ENCODE measurements around the gene ANK2. TPM values are rescaled to one million over a fixed set of nuclear protein-coding genes. Genes with fewer than 3 reads are reported as not detected.

Gene ANK2
- total RNA-seq, 2 experiments from 2014 or later = 0.38 to 4.0 TPM

- CTCF ChIA-PET (ENCODE audit: unreplicated experiment) = no interaction called here
- DNase-seq (ENCODE audit: low spot score) = no peak
- no peak overlapping the region for H3K27ac ChIP-seq (ENCODE audit: low read depth, low read length, poor library complexity, severe bottlenecking)
Observed at GRCh38 chr4:113347245-113347644, 297.8 kb downstream of the ANK2 start.

GRCh38 chr4:113349430-113349829, 300.0 kb downstream of the ANK2 start:
- H3K36me3 ChIP-seq (ENCODE audit: insufficient read depth, low read length) = no peaks in the 10 kb centered on the region
- no peaks in the 10 kb centered on the region for H3K79me2 ChIP-seq (ENCODE audit: insufficient read depth, low read depth, low read length)
- BruUV-seq (replicated peaks) = no TSS peak
- H3K27ac ChIP-seq (ENCODE audit: low read depth, low read length, poor library complexity, severe bottlenecking) = no peak overlapping the region
- H3K4me2 ChIP-seq (ENCODE audit: low read length) = no peak overlapping the region
- no peaks in the 10 kb centered on the region for H3K4me1 ChIP-seq (ENCODE audit: insufficient read depth, low read length, poor library complexity, severe bottlenecking)
- H3K9me2 ChIP-seq (ENCODE audit: insufficient read depth, low read length) = no peaks in the 10 kb centered on the region
- H2AFZ ChIP-seq (ENCODE audit: low read length) = no peak overlapping the region
- POLR2A ChIA-PET = no interaction called here
- no peaks in the 10 kb centered on the region for H3K9me3 ChIP-seq (ENCODE audit: low read length)
- no peak for DNase-seq (ENCODE audit: low spot score)
- CTCF ChIA-PET (ENCODE audit: unreplicated experiment) = no interaction called here
- TF ChIP-seq EZH2phosphoT487 (IDR thresholded peaks at IDR 0.05; ENCODE audit: borderline replicate concordance, low read depth, low read length) (no peak), CTCF (conservative IDR thresholded peaks at IDR 0.05; ENCODE audit: low read length) (no peak)
- H4K20me1 ChIP-seq (ENCODE audit: insufficient read depth, low read length) = no peaks in the 10 kb centered on the region
- intact Hi-C loops (cut with micrococcal nuclease; ENCODE audit: unreplicated experiment) = no loop called here
- no peak overlapping the region for H3K4me3 ChIP-seq (ENCODE audit: low read depth, low read length, poor library complexity, severe bottlenecking)

More at GRCh38 chr4:113347245-113347644, 297.8 kb downstream of the ANK2 start:
- POLR2A ChIA-PET = interaction anchor here (0.6 to 1.0 kb wide), 3 partner anchors 9 to 302 kb away, joined by 3 to 4 read pairs (median 3); no protein-coding TSS in a partner anchor
- no peaks in the 10 kb centered on the region for H3K4me1 ChIP-seq (ENCODE audit: insufficient read depth, low read length, poor library complexity, severe bottlenecking)
- no peaks in the 10 kb centered on the region for H4K20me1 ChIP-seq (ENCODE audit: insufficient read depth, low read length)
- H3K4me3 ChIP-seq (ENCODE audit: low read depth, low read length, poor library complexity, severe bottlenecking) = no peak overlapping the region
- no peak for TF ChIP-seq EZH2phosphoT487 (IDR thresholded peaks at IDR 0.05; ENCODE audit: borderline replicate concordance, low read depth, low read length)
- no peak for TF ChIP-seq CTCF (conservative IDR thresholded peaks at IDR 0.05; ENCODE audit: low read length)
- H3K9me3 ChIP-seq (ENCODE audit: low read length) = no peaks in the 10 kb centered on the region
- H2AFZ ChIP-seq (ENCODE audit: low read length) = no peak overlapping the region
- no TSS peak for BruUV-seq (replicated peaks)
- no peaks in the 10 kb centered on the region for H3K79me2 ChIP-seq (ENCODE audit: insufficient read depth, low read depth, low read length)
- no peaks in the 10 kb centered on the region for H3K36me3 ChIP-seq (ENCODE audit: insufficient read depth, low read length)
- H3K4me2 ChIP-seq (ENCODE audit: low read length) = no peak overlapping the region
- no peaks in the 10 kb centered on the region for H3K9me2 ChIP-seq (ENCODE audit: insufficient read depth, low read length)
- intact Hi-C loops (cut with micrococcal nuclease; ENCODE audit: unreplicated experiment) = no loop called here

DNA sequence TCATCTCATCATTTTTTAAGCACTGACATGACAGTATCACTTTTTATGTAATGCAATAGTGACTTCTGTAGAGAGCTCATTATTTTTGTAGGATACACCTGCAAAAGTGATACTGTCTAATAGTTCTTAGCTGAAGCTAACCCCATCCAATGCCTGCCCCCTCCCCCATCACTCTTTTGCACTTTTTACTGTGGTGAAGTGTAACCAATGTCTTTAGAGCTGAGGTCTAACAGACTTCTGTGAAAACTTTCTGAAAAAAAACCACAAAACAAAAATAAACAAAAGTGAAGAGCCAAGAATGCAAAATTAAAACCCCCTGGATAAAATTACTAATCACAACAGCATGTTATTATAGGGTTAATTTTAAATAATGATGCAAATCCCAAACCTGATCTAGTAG, 301.1 kb downstream of the ANK2 start:
- no peaks in the 10 kb centered on the region for H3K4me1 ChIP-seq (ENCODE audit: insufficient read depth, low read length, poor library complexity, severe bottlenecking)
- H4K20me1 ChIP-seq (ENCODE audit: insufficient read depth, low read length) = no peaks in the 10 kb centered on the region
- H3K36me3 ChIP-seq (ENCODE audit: insufficient read depth, low read length) = no peaks in the 10 kb centered on the region
- H3K4me2 ChIP-seq (ENCODE audit: low read length) = no peak overlapping the region
- ChIA-PET CTCF (ENCODE audit: unreplicated experiment) (no interaction called here), POLR2A (interaction anchor here (0.6 to 0.7 kb wide), 3 partner anchors 70 to 695 kb away, joined by 3 read pairs; no protein-coding TSS in a partner anchor)
- no peaks in the 10 kb centered on the region for H3K9me2 ChIP-seq (ENCODE audit: insufficient read depth, low read length)
- no peak for TF ChIP-seq CTCF (conservative IDR thresholded peaks at IDR 0.05; ENCODE audit: low read length)
- TF ChIP-seq EZH2phosphoT487 (IDR thresholded peaks at IDR 0.05; ENCODE audit: borderline replicate concordance, low read depth, low read length) = no peak
- BruUV-seq (replicated peaks) = no TSS peak
- H3K27ac ChIP-seq (ENCODE audit: low read depth, low read length, poor library complexity, severe bottlenecking) = no peak overlapping the region
- no peaks in the 10 kb centered on the region for H3K79me2 ChIP-seq (ENCODE audit: insufficient read depth, low read depth, low read length)
- H3K4me3 ChIP-seq (ENCODE audit: low read depth, low read length, poor library complexity, severe bottlenecking) = no peak overlapping the region
- intact Hi-C loops (cut with micrococcal nuclease; ENCODE audit: unreplicated experiment) = no loop called here
- no peak overlapping the region for H2AFZ ChIP-seq (ENCODE audit: low read length)
- no peak for DNase-seq (ENCODE audit: low spot score)
- no peaks in the 10 kb centered on the region for H3K9me3 ChIP-seq (ENCODE audit: low read length)
